Hepatocyte (in vitro differentiated cells): ENCODE results near the gene TIRAP. TPM values are rescaled to one million over a fixed set of nuclear protein-coding genes. Genes with fewer than 3 reads are reported as not detected.

ENCODE experiments used
- DNase-seq: peaks from one replicate; pipeline ENCODE4 v3.0.0-alpha.2; 2016; ENCODE audit warnings: low spot score
- H2AFZ ChIP-seq: fragments of 200-600 bp; sonication (generic); 2 replicates; pipeline ENCODE4 v1.6.0; 2016; ENCODE audit warnings: antibody characterized with exemption, mild to moderate bottlenecking
- H3K27ac ChIP-seq: fragments of 200-600 bp; sonication (generic); 2 replicates; pipeline ENCODE4 v1.5.1; 2016; ENCODE audit warnings: mild to moderate bottlenecking
- H3K27me3 ChIP-seq: fragments of 200-600 bp; sonication (generic); 2 replicates; pipeline ENCODE4 v1.6.1; 2016
- H3K36me3 ChIP-seq: fragments of 200-600 bp; sonication (generic); replicated peaks from 2 replicates; pipeline ENCODE4 v1.5.1; 2016; ENCODE audit warnings: low read depth; ENCODE audit not compliant: insufficient read depth
- H3K4me1 ChIP-seq: fragments of 200-600 bp; sonication (generic); 2 replicates; pipeline ENCODE4 v1.5.1; 2016; ENCODE audit warnings: mild to moderate bottlenecking, moderate library complexity; ENCODE audit not compliant: insufficient read depth
- H3K4me2 ChIP-seq: fragments of 200-600 bp; sonication (generic); 2 replicates; pipeline ENCODE4 v1.6.0; 2016
- H3K4me3 ChIP-seq: fragments of 200-600 bp; sonication (generic); 2 replicates; pipeline ENCODE4 v1.5.1; 2016; ENCODE audit warnings: mild to moderate bottlenecking
- H3K79me2 ChIP-seq: fragments of 200-600 bp; sonication (generic); 2 replicates; pipeline ENCODE4 v1.6.0; 2017; ENCODE audit warnings: mild to moderate bottlenecking
- H3K9me2 ChIP-seq: fragments of 200-600 bp; sonication (generic); replicated peaks from 2 replicates; pipeline ENCODE4 v1.6.0; 2017; ENCODE audit warnings: mild to moderate bottlenecking; ENCODE audit not compliant: insufficient read depth
- H3K9me3 ChIP-seq: fragments of 200-600 bp; sonication (generic); 2 replicates; pipeline ENCODE4 v1.5.1; 2016; ENCODE audit warnings: low read depth, mild to moderate bottlenecking
- H4K20me1 ChIP-seq: fragments of 200-600 bp; sonication (generic); 2 replicates; pipeline ENCODE4 v1.6.0; 2016; ENCODE audit warnings: mild to moderate bottlenecking; ENCODE audit not compliant: insufficient read depth, poor library complexity, severe bottlenecking
- CTCF ChIP-seq: fragments of 200-600 bp; sonication (generic); IDR thresholded peaks from 2 replicates; pipeline ENCODE4 v1.5.1; 2016; ENCODE audit warnings: antibody characterized with exemption, mild to moderate bottlenecking; ENCODE audit not compliant: poor library complexity
- EZH2 ChIP-seq: fragments of 200-600 bp; sonication (generic); IDR thresholded peaks from 2 replicates; pipeline ENCODE4 v1.6.1; 2016; ENCODE audit warnings: antibody characterized with exemption, mild to moderate bottlenecking, borderline replicate concordance
- EZH2phosphoT487 ChIP-seq: fragments of 200-600 bp; sonication (generic); IDR thresholded peaks from one replicate; pipeline ENCODE4 v1.6.1; 2018; ENCODE audit warnings: antibody characterized with exemption, mild to moderate bottlenecking, low read depth, moderate library complexity; ENCODE audit not compliant: unreplicated experiment, severe bottlenecking
- WGBS: methylation state at CpG from one replicate; pipeline ENCODE4 v1.1.6; 2016; ENCODE audit warnings: low lambda C conversion rate; ENCODE audit errors: missing lambda C conversion rate; 5-methylcytosine and 5-hydroxymethylcytosine counted together
- polyA plus RNA-seq: library from polyadenylated mRNA; unstranded; fragments of >200 nt; fragmentation: Nextera tagmentation; extraction: Ambion mirVana; gene quantifications from 2 replicates; pipeline ENCODE4 v1.2.1, GENCODE V29; 2016
- total RNA-seq: library from RNA; depleted of rRNA; stranded (reverse); fragments of >200 nt; gene quantifications from 2 replicates; pipeline ENCODE4 v1.2.3, GENCODE V29; 2014

Gene TIRAP
- total and polyA plus RNA-seq, 2 experiments from 2014 or later, result 5.3 to 6.4 TPM

- no peak overlapping the region for H2AFZ ChIP-seq
- H3K4me1 ChIP-seq, result no peaks in the 10 kb centered on the region
- no peak for DNase-seq
- no peaks in the 10 kb centered on the region for H3K9me2 ChIP-seq
- WGBS, result 96% methylated on average over 2 of the region's 2 CpGs
- no peaks in the 10 kb centered on the region for H3K9me3 ChIP-seq
- TF ChIP-seq EZH2, result no peak
- no peak for TF ChIP-seq EZH2phosphoT487
- TF ChIP-seq CTCF, result no peak
- no peak overlapping the region for H3K27ac ChIP-seq
- no peaks in the 10 kb centered on the region for H3K36me3 ChIP-seq
- H4K20me1 ChIP-seq, result no peaks in the 10 kb centered on the region
- no peak overlapping the region for H3K4me2 ChIP-seq
- H3K79me2 ChIP-seq, result no peaks in the 10 kb centered on the region
- H3K27me3 ChIP-seq, result no peaks in the 10 kb centered on the region
- no peak overlapping the region for H3K4me3 ChIP-seq
These were observed 25.7 kb upstream of the TIRAP start for GRCh38 chr11:126257144-126257543.

GRCh38 chr11:126257764-126258163, 25.1 kb upstream of the TIRAP start:
- 90% methylated on average over 2 of the region's 2 CpGs for WGBS
- H3K4me2 ChIP-seq, result no peak overlapping the region
- no peaks in the 10 kb centered on the region for H3K36me3 ChIP-seq
- no peaks in the 10 kb centered on the region for H3K9me2 ChIP-seq
- H3K79me2 ChIP-seq, result no peaks in the 10 kb centered on the region
- no peaks in the 10 kb centered on the region for H3K27me3 ChIP-seq
- no peaks in the 10 kb centered on the region for H3K9me3 ChIP-seq
- H3K4me1 ChIP-seq, result no peaks in the 10 kb centered on the region
- H3K27ac ChIP-seq, result no peak overlapping the region
- H3K4me3 ChIP-seq, result no peak overlapping the region
- no peak for DNase-seq
- H4K20me1 ChIP-seq, result no peaks in the 10 kb centered on the region
- TF ChIP-seq EZH2phosphoT487 (no peak), EZH2 (no peak), CTCF (no peak)
- no peak overlapping the region for H2AFZ ChIP-seq

- Histone ChIP-seq H4K20me1 (peaks cover 6% of the 10 kb centered on the region), H3K27ac (no peak overlapping the region), H3K9me2 (no peaks in the 10 kb centered on the region), H3K9me3 (no peaks in the 10 kb centered on the region), H2AFZ (no peak overlapping the region), H3K79me2 (peaks cover 8% of the 10 kb centered on the region), H3K27me3 (no peaks in the 10 kb centered on the region), H3K36me3 (peaks cover 6% of the 10 kb centered on the region), H3K4me2 (no peak overlapping the region), H3K4me1 (peaks cover 3% of the 10 kb centered on the region), H3K4me3 (no peak overlapping the region)
- DNase-seq, result no peak
- 96% methylated on average over 6 of the region's 6 CpGs for WGBS
- TF ChIP-seq EZH2phosphoT487 (no peak), CTCF (no peak), EZH2 (no peak)
These were observed 20.7 kb upstream of the TIRAP start for GRCh38 chr11:126262216-126262615.

GRCh38 chr11:126263489-126263888, 19.4 kb upstream of the TIRAP start:
- H3K27ac ChIP-seq, result no peak overlapping the region
- peaks cover 6% of the 10 kb centered on the region for H4K20me1 ChIP-seq
- peaks cover 10% of the 10 kb centered on the region for H3K4me1 ChIP-seq
- peaks cover 18% of the 10 kb centered on the region for H3K79me2 ChIP-seq
- no peaks in the 10 kb centered on the region for H3K27me3 ChIP-seq
- TF ChIP-seq EZH2 (no peak), EZH2phosphoT487 (no peak), CTCF (no peak)
- H3K9me2 ChIP-seq, result no peaks in the 10 kb centered on the region
- no peak overlapping the region for H3K4me3 ChIP-seq
- H2AFZ ChIP-seq, result no peak overlapping the region
- H3K4me2 ChIP-seq, result no peak overlapping the region
- DNase-seq, result no peak
- 83% methylated on average over 6 of the region's 6 CpGs for WGBS
- H3K36me3 ChIP-seq, result peaks cover 9% of the 10 kb centered on the region
- H3K9me3 ChIP-seq, result no peaks in the 10 kb centered on the region
